GM18867 (cell line): Measurements from ENCODE around the gene STXBP6.

Source experiments
- ATAC-seq: cut with Tn5 transposase; IDR thresholded peaks from one replicate; pipeline ENCODE4 v1.9.1; 2021; ENCODE audit warnings: mild to moderate bottlenecking, moderate library complexity; ENCODE audit not compliant: unreplicated experiment

STXBP6 gene

DNA sequence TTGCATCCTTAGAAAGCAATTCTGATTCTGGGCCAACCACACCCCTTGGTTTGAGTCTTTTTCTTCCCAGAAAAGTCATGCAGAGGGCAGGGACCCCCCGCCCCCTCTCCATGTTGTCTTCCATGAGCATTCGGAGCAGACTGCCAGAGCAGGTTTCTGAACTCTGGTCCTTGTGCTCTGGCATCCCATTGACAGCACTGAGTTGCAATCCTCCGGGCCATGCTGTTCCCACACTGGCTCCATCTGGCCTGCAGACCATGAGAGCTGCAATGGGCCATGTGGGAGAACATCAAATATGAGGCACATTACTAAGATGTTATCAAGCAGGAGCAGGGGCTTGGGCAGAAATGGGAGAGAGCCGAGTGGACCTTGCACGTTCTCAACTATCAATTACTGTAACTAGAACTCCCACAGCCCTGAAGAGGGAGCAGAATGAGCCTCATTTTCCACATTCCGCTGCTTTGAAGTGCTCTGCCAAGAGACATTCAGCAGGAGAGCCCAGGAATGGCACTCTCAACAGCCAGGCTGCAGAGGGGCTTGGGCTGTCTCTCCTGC lies 157.4 kb downstream of the STXBP6 start:
- no peak for ATAC-seq

DNA sequence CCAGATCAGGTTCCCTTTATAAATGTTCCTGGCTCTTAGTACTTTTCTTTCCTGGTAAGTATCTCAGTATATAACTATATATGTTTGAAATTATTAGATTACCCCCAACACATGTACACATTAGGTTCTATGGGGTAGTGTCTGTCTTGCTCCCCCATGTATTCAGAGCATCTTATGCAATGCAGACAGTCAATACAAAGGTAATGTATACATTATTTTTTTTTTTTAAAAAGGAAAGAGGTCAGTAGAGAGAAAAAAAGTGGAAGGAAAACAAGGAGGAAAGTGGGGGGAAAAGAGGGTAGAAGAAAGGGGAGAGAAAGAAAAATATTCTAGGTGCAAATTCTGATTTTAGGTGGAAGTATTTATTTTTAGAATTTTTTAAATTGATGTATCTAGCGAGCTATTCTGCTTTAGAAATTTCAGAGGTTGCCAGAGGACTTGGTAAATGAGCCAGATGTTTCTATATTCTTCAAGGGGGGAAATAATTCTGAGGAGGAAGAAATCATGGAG lies 157.9 kb downstream of the STXBP6 start:
- ATAC-seq: no peak

DNA sequence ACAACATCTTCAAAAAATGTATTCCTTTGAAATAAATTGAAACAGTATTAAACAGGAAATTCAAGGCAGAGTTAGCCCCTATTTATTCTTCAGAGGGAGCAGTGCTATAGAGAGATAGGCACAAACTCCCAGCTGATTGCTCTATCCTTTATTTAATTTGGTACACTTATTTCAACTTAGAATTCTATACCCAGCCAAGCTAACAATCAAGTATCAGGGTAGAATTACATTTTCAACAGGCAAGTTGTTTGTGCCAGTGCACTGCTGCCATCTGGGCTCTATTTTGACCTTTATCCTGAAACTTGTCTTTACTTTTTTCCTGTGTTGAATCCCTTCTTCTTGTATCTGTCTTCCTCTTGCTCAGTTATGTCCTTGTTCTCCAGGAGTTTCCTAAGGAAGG lies 159.2 kb downstream of the STXBP6 start:
- no peak for ATAC-seq

DNA sequence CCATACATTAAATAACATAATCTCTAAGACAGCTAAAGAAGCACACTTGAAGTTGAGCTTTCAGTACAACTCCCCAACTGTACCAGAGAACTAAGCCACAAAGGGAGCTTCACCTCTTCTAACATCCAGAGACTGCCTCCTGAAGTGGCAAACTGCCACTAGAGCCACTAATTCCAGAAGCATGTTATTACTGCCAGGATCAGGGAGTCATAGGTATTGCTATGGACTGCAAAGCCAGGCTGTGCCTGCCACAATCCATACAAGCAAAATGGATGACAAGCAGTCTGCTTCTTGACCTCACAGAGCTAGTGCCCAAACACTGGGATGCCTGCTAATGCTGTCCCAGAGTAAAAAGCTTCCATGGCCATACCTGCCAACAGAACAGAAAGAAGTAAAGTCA lies 160.1 kb downstream of the STXBP6 start:
- ATAC-seq: no peak

DNA sequence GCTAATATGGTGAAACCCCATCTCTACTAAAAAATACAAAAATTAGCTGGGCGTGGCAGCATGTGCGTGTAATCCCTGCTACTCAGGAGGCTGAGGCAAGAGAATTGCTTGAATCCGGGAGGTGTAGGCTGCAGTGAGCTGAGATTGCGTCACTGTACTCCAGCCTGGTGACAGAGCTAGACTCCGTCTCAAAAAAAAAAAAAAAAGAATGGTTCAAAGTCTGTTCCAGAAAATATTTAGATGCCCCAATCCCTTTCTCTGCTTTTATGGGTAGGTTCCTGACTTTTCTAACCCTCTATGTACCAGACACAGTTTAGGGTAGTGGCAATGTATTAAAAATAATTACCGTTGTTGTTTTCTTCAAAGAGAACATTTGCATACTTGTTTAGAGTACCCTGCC lies 161.4 kb downstream of the STXBP6 start:
- no peak for ATAC-seq

DNA sequence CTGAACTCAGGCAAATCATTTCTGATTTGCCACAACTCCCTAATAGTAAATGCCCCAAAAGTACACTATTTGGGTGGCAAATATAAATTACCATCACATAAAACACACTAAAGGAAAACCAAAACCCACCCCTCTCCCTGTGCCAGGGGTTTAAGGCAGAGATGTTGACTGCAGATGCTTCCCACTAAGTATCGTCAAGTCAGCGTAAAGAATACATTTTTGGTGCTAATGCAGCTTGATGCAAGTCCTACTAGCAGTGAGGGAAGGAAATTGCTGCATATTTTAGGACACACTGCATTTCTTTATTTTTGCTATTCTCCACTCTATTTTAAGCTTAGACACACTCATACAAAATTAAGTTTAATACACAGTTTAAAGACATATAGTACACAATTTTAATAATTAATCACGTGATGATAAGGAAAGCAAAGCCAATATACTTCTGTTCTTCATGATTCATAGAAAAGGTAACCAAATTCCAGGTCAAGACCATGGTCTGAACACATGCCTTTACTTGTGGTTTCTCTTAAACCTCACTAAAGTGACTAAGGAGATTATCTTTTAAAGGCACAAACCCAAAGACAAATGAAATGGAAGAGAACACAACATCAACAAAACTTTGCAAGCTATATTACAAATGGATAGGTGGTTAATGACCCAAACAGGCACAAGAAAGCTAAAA lies 162.2 kb downstream of the STXBP6 start:
- ATAC-seq: no peak

DNA sequence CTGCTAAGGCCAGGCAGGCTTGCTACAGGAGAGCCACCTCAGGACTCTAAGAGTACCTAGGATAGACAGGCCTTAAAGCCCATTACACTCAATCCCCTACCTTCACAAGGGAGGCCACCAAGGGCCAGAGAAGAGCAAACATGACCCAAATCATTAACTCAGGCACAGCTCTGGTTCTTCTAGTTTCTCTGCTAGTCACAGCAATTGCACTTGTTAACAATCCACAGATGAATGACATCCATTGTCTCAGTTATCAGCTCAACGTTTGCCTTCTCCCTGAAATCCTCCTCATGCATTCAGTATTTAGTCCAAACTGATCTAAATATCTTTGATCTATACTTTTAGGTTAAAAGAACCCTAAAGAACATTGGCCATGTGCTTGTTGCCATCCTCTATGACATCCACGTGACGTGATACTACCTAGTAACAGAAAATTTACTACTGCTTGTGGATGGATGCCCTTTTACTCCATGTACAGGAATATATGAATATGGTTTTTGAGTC lies 164.5 kb downstream of the STXBP6 start:
- ATAC-seq: no peak

DNA sequence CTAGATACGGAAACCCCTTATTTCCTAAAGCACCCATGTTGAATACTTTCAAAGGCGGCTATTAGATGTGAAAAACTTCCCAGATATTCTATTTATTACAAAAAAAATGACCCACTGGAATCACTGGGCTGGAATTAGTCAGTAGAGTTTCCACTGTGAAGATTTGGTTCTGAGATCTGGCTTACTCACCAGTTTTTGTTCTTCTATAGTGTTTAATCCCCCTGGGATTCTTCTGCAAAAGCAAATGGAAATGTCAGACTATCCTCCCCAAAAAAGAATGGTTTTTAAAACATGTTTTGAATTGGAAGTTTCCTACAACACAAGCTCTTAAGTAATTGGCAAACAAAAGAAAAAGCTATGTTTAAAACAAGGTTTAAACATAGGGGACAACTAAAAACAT lies 166.4 kb downstream of the STXBP6 start:
- no peak for ATAC-seq

DNA sequence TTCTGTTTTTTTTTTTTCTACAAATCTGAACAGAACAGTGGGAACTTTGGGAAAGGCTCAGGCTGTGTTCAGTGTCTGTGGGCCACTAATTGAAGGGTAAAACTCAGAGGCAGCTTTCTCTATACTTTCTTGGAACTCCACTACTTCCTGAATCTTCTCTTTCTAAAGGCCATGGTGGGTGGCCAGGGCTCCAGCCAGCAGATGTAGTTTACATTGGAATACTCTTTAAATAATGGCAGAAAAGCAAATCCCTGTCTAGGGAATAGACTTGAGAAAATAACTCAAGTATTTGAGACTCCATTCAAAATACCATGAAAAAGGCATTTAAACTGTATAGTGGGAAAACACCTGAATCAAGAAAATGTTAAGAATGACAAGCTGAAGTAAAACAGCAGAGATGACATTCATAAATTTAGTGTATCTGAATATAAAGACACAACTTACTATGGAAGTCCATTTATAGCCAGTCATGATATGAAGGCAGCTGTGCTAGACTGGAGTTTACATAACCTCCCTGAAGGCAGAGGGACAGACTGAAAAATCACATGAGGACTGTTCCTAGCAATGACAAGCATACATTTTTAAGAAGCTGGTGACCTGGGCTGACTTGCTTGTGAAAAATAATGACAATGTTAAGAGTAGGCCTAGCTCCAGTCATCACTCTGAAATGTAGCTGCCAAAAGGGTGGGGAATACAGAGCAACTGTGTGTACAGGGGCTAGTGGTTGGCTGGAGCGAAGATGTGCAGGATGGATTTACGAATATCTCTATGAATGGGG lies 168.6 kb downstream of the STXBP6 start:
- ATAC-seq: no peak

DNA sequence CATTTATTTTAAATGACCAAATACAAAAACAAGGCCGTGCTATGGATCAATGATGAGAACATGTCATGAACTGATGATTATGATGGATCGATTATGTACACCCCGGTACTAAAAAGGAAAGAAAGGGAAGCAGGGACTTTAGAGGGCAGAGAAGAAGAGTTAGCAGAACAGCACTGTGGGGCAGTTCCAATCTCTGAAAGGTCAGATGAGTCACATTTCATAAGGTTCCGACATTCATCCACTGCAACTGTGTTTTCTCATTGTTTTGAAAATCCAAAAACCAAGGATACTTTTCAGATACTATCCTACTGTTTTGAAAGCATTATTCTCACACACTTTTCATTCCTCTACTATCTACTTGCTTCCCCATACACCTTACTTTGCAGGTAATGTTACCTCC lies 169.3 kb downstream of the STXBP6 start:
- no peak for ATAC-seq

DNA sequence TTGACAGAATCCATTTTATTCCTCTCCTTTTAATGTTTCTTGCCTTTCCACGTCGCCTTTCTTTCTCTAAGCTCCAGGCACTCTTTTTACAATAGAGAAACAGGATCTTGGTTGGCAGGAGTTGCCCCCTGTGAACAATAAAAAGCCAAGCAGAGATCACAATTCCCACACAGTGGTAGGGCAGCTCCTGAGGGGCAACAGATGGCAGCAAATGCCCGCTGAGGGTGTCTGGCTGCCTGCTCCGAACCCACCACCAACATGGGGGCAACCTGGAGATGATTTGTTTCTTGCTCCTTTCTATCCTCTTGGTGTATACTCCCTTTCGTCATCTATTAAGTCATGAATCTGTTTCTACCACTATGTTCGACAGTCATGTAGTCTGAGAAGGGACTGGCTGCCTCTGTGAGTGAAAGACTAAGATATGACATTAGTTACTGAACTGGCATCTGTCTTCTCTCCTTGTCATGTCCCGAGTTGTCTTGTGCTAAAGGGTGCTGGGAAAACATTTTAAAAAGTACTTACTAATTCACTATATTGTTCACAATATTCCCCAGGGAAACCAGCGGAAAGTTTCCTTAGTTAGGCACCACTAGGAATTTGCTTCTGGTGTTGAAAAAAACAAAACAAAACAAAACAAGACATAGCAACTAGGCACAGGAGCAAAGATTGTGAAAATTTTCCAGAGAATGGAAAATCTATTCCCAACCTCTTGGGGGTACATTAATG lies 170.1 kb downstream of the STXBP6 start:
- no peak for ATAC-seq

DNA sequence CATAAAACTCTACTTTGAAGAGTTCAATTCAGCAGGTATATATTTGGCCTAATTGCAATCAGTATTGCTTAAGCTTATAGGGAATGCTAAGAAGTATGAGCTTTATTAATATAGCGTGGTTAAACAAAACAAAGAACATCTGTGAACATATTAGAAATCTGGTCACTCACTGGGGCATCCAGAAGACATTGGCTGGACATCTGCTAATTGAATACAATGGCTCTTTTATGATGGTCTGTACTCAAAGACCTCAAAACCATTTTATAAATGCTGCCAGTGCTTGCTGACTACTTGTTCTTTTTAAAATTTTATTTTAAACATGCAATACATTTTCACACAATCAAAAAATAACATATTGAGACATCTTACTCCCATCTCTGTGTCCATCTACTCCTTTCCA lies 173.0 kb downstream of the STXBP6 start:
- no peak for ATAC-seq

DNA sequence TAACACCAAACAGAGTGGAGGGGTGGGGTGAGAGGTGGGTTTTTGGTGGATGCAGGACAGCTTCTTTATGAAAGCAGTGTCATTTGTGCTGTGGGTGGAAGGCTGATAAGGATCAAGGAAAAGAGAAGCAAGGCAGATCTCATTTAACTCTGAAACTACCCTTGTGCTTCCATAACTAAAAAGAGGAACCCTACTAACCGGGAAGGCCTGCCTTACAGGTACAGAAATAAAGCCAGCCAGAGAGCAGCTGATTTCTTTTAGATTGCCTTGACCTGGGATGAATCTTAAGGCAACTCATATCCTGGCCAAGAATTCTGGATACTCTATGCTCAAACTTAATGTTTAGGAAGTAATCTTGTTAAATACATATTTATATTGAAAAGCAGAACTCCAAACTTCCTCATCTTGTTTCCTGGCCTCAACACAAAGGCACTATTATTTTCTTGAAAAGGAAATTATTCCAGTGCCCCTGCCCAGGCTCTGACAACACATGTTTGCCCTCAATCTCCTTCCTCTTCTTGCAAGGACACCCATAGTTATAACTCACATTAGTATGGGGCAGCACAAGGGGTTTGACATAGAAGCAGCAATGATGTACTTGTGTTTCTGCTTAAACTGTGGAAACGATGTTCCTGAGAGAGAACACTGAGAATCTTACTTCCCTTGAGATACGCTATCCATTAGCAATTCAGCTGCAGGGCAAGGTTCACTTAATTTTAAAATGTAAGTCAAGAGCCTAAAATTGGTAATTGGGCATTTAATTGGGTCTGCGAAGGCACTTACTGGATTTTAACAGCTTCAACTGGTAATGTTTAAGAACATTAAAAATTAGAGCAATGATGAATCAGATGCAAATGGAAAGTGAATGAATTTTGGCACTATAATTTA lies 173.7 kb downstream of the STXBP6 start:
- ATAC-seq: no peak

DNA sequence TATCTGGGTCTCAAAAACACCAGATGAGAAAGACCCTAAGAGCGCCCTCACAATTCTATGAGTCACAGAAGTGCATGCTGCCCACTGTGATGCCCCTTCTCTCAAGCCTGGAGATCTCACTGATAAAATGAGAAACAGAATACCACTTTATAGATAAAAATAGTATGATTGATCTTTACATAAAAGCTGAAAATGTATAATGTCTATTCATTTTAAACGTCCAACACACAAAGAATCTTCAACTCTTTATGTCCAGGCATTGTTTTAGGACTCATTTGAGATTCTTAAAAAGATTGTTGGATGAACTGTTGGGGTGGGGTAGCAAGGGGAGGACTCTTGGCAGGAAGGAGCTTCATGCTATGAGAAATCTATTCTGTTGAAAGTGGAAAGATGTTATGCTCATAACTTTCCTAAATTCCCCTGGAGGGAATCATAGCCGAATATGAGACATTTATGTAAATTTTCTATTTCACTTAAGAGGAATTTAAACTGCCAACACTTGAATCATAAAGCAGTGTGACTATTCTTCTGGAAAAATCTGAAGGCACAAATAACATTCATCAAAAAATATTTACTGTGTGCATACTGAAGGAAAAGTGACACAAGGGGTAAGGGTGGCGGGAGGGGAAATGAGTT lies 174.6 kb downstream of the STXBP6 start:
- ATAC-seq: no peak

DNA sequence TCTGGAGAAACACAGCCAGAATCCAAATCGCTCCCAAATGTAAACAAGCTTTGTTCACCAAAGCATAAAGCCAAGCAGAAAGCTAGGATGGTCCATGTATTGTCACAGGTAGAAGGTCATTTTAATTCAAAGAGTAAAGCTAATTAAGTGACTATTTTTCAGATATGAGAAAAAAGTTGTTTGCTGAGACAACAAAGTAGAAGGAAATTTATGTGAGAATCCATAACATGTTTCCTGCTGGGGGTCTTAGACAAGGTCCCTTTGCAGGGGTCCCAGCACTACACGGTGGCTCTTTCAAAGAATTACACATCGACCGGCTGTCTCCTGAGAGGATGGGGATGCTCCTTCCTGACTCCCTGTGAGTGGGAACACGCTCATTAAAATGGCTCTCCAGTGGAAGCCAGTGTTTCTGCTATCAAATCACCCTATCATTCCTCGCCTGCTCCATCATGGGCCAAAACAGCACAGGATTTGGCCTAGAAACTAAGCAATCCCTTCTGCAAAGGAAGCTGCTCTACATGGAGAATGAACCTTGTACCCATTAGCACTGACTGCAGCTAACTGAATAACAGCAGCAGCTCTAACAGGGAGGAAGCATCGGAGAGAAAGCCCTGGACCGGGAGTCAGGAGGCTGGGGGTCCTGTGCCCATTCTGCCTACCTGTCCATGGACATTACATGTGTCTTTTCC lies 175.3 kb downstream of the STXBP6 start:
- no peak for ATAC-seq

DNA sequence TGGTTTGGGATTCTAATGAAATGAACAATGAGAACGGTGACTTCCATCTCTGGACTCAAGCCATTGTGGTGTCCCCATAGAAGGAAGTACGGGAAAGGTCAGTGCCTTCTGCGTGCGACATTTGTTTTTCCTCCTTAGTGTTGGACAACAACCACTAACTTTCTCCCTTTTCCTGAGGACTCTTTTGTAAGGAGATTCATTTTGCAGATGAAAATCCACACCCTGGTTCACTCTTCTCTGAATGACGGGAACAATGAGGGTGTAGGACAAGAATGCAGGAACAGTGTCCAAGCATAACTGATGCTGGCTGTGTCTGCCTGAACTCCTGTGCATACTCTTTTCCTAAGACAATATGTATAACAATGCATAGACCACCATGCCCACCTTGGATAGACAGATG lies 176.4 kb downstream of the STXBP6 start:
- no peak for ATAC-seq

DNA sequence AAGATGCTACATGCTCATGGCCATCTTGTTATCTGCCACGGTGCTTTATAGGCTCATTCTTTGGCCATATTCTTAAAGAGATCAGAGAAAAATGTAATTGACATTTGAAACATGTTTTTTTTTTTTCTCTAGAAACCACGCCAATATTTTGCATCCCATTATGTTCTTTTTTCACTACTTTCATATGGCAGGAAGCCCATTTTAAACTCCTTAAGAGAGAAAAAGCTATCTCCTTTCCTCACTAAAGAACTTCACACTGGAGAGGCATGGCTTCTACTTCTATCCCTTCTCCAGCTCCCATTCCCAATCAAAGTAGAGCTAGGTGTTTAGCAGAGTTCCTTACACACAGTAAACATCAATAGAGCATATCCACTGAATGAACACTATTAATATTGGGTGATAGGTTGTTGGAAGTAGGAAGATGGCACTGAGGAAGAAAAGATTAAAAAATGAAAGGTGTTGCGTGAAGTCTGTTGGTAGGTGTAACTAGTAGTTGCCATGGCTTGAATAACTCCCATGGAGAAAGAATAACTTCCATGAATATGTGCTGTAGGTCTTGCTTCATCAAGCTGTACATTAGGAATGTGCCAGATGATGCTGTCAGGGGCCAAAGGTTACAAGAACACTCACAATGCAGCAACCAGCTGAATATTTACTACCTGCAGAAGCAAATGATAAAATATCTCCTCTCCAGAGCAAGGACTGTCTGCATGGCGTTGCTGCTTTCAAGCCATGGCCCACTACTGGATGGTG lies 178.8 kb downstream of the STXBP6 start:
- ATAC-seq: no peak

DNA sequence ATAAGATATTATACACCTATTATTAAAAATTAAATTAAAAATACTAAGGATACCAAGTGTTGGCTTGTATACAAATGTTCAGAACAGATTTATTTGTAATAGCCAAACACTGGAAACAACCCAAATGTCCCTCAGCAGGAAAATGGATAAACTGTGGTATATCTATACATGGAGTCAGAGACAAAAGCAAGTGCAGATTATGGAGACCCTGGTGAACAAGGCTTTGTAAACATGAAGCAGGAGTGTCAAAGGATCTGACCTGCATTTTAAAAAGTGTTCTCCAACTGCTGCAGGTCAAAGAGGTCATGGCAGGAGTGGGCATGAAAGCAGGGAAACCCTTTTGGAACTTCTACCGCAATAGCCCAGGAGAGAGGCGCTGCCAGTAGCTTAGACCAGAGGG lies 181.6 kb downstream of the STXBP6 start:
- no peak for ATAC-seq
